WTC11 (cell line): ENCODE measurements around the gene DUS1L.

Experiments
- ATF3 ChIP-seq: sonication (generic); formaldehyde crosslinking; conservative IDR thresholded peaks from 2 replicates; pipeline ENCODE4 v1.8.1; 2022; ENCODE audit warnings: mild to moderate bottlenecking, missing genetic modification reagents
- CTCF ChIP-seq: fragments of 200-600 bp; IDR thresholded peaks from 2 replicates; pipeline ENCODE4 v1.8.0; 2022; ENCODE audit warnings: antibody characterized with exemption
- HMGXB4 ChIP-seq: sonication (generic); formaldehyde crosslinking; IDR thresholded peaks from 2 replicates; pipeline ENCODE4 v1.8.1; 2023; ENCODE audit warnings: mild to moderate bottlenecking, moderate library complexity, missing genetic modification reagents
- JUN ChIP-seq: sonication (generic); formaldehyde crosslinking; IDR thresholded peaks from 2 replicates; pipeline ENCODE4 v1.8.0; 2023; ENCODE audit warnings: mild to moderate bottlenecking, missing genetic modification reagents
- KAT7 ChIP-seq: sonication (generic); formaldehyde crosslinking; IDR thresholded peaks from 2 replicates; pipeline ENCODE4 v1.8.1; 2023; ENCODE audit warnings: missing genetic modification reagents, mild to moderate bottlenecking, borderline replicate concordance
- MYBL2 ChIP-seq: sonication (generic); formaldehyde crosslinking; IDR thresholded peaks from 2 replicates; pipeline ENCODE4 v1.8.1; 2023; ENCODE audit warnings: mild to moderate bottlenecking, moderate library complexity, missing genetic modification reagents

GRCh38 chr17:82085031-82085861 is 19.6 kb upstream of the DUS1L start:
- no peak for TF ChIP-seq CTCF
- TF ChIP-seq HMGXB4 (CRISPR knock-in tag), result no peak
- TF ChIP-seq JUN, result no peak
- TF ChIP-seq KAT7, result no peak
- no peak for TF ChIP-seq MYBL2 (CRISPR knock-in tag)
- no peak for TF ChIP-seq ATF3 (CRISPR knock-in tag)
